Subcutaneous adipose tissue (tissue), 4 donors: ENCODE measurements around the gene IGSF21. TPM values are rescaled to one million over a fixed set of nuclear protein-coding genes. Genes with fewer than 3 reads are reported as not detected.

Experiments used
- total RNA-seq, 4 donors: library from RNA; depleted of rRNA; stranded (reverse); fragments of >200 nt; gene quantifications; one replicate each; pipeline ENCODE4 v1.1.0, GENCODE V29; 2016
- TF ChIP-seq, protein P1 (sequence below): fragments of 450-650 bp; IDR thresholded peaks from one replicate; pipeline ENCODE4 v1.5.1; 2016; ENCODE audit warnings: low read depth, mild to moderate bottlenecking, control low read depth, antibody characterized with exemption, moderate library complexity

Gene IGSF21
- total RNA-seq, 4 donors from 2014 or later = 0.98 to 12.6 (median 4.4) TPM; not detected in 1

DNA sequence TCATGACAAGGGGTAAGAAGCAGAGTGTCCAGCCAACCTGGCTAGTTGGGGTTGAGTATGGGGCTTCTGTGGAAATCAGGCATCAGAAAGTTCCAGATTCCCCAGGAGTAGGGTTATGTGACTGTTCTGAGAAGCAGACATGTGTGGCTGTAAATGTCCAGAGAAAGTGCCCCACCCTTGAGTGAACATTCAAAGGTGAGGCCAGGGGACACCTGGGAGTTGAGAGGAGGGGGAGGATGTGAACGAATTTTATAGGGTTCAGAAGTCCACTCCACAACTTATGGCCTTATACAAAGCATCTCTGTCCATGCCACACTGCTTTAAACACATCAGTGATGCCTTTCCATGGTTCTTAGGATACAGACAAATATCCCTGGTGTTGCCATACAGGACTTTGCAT, 133.3 kb downstream of the IGSF21 start:
- TF ChIP-seq, protein P1, sequence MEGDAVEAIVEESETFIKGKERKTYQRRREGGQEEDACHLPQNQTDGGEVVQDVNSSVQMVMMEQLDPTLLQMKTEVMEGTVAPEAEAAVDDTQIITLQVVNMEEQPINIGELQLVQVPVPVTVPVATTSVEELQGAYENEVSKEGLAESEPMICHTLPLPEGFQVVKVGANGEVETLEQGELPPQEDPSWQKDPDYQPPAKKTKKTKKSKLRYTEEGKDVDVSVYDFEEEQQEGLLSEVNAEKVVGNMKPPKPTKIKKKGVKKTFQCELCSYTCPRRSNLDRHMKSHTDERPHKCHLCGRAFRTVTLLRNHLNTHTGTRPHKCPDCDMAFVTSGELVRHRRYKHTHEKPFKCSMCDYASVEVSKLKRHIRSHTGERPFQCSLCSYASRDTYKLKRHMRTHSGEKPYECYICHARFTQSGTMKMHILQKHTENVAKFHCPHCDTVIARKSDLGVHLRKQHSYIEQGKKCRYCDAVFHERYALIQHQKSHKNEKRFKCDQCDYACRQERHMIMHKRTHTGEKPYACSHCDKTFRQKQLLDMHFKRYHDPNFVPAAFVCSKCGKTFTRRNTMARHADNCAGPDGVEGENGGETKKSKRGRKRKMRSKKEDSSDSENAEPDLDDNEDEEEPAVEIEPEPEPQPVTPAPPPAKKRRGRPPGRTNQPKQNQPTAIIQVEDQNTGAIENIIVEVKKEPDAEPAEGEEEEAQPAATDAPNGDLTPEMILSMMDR = no peak

DNA sequence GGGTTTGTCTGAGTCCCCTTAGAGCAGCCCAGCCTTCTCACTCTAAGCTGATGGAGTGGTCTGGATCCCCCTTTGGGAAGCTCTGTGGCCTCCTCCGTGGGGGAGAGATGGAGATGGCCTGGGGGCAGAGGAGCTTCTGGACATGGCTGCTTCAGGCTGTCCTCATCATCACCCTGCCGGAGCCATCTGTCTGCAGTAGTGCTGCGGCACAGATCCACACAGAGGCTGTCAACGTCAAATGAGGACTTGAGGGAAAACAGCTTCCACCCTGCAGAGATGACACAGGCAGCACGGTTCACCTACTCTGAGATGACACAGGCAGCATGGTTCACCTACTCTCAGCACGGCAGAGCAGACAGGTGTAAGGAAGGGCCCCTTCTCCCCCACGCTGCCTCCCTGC, 134.3 kb downstream of the IGSF21 start:
- TF ChIP-seq, protein P1 = no peak

DNA sequence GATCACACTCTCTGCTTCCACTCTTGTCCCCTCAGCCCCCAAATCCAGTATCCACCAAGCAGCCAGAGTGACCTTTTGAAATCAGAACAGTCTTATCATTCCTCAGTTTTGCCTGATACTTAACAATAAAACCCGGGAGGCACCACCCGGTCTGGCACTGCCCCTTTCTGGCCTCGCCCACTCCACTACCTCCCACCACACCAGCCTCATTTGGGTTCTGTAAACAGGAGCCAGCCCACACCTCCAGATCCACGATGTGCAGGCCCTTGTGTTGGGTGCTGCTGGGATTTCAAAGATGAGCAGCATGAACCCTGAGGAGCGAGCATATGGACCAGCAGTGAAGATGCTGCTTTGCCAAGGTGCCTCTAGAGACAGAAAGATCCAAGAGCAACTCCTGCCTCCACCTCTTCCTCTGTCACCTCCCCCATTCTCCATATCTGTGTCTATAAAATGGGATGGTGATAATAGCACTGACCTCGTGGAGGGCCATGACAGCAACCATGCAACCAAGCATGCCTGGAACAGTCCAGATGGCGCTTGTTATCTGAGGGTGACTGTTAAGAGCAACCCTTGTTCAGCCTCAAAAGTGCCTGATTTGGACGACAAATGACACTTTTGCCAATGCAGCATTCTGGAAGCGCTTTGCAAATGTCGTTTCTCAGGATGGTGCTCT, 136.0 kb downstream of the IGSF21 start:
- TF ChIP-seq, protein P1 = no peak

DNA sequence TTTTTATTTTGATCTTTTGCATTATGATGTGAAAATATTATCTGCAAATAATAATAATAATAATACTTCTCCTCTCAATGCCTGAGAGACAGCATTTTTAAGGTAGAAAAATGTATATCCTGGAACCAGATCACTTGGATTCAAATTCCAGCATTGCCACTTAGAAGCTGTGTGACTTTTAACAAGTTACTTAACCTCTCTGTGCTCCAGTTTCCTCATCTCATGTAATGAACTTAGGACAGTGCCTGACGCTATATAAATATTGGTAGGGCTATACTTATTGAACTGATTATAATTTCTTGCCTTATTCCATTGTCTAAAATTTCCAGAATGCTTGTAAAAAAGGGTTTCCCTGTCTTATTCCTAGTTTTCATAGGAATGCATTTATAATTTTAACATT, 137.2 kb downstream of the IGSF21 start:
- TF ChIP-seq, protein P1 = no peak

DNA sequence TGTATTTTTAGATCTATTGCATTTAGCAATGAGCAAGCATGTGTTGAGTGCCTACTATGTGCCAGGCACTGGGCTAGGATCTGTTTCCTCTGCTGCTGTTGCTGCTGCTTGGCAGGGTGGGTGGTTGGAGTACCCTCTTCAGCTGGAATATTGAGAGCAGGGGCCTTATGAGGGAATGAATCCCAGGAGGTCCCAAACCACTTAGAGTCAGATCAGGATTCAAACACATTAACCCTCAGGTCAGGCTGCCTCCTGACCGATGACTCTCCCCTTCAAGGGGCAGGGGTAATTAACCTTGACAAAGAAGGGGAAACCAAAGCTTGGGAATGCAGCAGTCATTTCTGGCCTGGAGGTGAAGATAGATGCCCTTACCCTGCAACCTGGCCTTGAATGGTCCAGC, 138.0 kb downstream of the IGSF21 start:
- TF ChIP-seq, protein P1 = no peak

DNA sequence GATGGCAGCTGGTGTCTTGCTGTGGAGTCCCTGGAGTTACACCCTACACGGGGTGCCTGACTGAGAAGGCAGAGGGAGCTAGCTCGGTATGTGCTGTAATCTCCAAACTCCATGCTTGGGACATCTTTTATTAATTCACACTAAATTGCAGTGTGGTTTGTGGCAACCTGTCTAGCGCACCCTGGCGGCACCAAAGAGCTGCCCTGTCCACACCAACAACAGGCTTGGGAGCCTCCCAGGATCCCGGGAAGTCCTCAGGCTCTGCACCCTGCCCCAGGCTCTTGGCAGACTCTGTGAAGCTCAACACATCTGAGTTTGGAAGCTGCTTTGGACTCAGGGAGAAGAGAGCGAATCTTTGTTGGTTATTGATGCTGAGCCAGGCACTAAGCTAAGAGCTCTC, 138.9 kb downstream of the IGSF21 start:
- TF ChIP-seq, protein P1 = no peak

DNA sequence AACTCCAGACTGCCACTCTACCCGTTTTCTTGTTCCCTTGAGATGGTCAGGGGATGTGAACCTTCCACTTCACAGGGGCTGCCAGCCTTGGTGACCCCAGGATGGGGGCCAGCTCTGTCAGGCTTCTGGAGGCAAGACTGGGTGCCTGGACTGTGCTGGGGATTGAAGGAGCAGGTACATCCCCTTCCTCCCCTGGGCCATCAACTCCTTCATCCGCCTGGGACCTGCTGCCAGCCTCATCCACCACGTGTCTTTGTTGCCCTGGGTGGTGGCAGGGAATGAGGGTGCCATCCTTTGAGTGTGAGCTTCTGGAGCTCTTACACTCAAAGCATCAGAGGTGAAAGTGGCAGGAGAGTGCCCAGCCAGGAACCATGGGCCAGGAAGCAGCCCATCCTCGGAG, 139.6 kb downstream of the IGSF21 start:
- TF ChIP-seq, protein P1 = no peak
